Smooth muscle cell of the brain vasculature (primary cell): Measurements from ENCODE around the gene DAPK1.
"Not testable (repeated sequence)": the region's sequence is repeated elsewhere in the genome, so short reads cannot be mapped to it uniquely, and the experiment has no call there.

Experiments used
- DNase-seq: peaks from one replicate; pipeline ENCODE4 v3.0.0-alpha.2; 2012; ENCODE audit warnings: low read depth, low spot score

DAPK1 gene

GRCh38 chr9:87543251-87543650 lies 45.6 kb downstream of the DAPK1 start:
- no peak for DNase-seq

GRCh38 chr9:87545858-87546257 lies 48.2 kb downstream of the DAPK1 start:
- peak; percentile 55 for DNase-seq

DNA sequence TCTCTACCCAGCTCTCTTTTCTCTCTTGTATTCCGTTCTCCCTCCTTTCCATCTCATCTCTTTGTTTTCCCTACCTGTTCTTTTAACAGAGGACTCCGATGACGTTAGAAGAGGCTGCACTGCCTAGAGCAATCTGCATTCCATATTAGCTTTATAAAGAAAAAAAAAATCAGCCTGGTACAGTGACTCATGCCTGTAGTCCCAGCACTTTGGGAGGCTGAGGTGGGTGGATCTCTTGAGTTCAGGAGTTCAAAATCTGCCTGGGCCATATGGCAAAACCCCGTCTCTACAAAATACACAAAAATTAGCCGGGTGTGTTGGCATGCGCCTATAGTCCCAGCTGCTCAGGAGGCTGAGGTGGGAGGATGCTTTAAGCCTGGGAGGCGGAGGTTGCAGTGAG lies 49.0 kb downstream of the DAPK1 start:
- no peak for DNase-seq

DNA sequence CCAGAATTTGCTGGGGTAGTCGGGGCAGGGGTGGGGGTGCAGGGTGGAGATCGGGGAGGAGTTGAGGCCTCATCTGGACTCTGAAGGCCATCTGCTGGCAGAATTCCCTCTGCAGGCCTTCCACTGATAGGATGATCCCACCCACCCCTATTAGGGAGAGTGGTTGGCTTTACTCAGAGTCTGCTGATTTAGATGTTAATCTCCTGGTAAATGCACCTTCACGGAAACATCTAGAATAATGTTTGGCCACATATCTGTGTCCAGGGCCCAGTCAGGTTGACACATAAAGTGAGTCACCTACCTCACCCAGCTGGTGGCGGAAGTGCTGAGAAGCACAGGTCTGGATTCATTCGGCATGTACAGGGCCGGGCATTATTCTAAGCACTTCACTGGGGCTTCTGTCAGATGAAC lies 50.0 kb downstream of the DAPK1 start:
- DNase-seq = no peak

GRCh38 chr9:87548159-87548558 lies 50.5 kb downstream of the DAPK1 start:
- no peak for DNase-seq

DNA sequence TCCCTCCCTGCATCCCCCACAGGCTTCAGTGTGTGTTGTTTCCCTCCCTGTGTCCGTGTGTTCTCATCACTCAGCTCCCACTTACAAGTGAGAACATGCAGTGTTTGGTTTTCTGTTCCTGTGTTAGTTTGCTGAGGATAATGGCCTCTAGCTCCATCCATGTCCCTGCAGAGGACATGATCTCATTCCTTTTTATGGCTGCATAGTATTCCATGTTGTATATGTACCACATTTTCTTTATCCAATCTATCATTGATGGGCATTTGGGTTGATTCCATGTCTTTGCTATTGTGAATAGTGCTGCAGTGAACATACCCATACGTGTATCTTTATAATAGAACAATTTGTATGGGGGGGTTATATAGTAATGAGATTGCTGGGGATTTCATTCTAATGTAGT lies 51.4 kb downstream of the DAPK1 start:
- not testable (repeated sequence) for DNase-seq

DNA sequence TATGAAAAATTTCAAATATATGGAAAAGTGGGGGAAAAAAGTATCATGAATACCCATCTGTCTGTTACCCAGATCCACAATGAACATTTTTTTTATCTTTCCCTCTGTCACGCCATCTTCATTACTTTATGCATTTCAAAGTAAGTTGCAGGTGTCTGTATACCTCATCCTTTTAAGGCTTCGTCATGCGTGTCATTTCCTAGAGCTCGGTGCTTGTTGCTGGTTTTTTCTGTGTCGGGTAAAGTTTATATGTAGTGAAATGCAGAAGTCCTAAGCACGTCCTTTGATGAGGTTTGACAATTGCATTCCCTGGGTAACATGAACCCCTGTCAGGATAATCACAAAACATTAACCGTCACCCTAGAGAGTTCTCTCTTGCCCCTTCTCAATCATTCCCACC lies 52.1 kb downstream of the DAPK1 start:
- DNase-seq = no peak

DNA sequence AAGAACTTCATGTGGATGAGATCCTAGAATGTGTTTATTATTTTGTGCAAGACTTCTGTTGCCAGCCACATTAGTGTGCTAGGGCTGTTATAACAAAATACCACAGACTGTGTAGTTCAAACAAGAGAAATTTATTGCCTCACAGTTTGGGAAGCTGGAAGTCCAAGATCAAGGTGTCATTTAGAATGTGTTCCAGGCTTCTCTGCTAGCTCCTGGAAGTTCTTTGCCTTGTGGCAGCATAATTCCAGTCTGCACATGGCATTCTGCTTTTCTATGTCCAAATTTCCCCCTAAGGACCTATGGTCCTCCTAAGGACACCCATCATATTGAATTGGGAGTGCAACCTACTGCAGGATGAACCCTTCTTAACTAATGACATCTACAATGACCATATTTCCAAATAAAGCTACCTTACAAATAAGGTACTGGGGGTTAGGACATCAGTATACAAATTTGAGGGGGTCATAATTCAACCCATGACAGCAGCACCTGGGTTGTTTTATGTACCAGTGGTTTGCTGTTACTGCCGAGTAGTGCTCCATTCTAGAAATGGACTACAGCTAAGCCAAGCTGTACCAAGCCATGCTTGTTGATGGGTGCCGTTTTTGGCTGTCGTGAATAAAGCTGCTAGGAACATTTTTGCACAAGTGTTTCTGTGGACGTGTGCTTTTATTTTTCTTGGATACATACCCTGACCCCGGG lies 52.7 kb downstream of the DAPK1 start:
- DNase-seq = no peak

- no peak for DNase-seq
Measured at GRCh38 chr9:87551772-87552217, 54.1 kb downstream of the DAPK1 start.

DNA sequence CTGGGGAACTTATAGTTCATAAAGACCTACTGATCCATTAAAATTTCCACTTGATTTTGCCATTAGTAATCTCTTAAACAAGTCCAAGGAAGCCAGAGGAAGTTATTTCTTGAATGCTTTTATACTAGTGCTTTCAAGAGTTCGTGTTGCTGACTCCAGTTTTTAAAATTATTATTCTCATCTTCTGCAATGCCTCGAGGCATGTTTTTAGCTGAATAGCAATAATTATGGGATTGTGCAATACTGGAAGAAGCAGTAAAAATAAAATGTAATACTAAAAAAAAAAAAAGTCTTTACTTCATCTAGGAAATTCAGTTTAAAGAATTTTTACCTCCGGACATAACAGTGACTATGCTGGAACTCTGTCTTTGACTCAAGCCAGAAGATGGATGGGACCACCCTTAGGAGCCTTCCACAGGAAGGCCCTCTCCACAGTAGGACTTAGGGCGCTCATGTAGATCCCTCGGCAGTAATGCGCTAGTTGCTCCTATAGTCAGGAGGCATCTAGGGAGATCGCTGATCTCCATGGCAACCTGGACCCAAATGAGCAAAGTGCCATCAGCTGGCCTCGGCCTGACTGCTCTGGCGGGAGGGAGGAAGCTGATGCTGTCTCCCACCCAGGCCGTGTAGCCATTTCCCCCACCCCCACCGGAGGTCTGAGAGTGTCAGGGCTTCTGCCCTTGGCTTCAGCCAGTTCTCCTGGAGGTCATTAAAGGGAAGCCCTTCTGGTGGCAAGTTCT lies 56.7 kb downstream of the DAPK1 start:
- no peak for DNase-seq

GRCh38 chr9:87554976-87555375 lies 57.3 kb downstream of the DAPK1 start:
- no peak for DNase-seq

- no peak for DNase-seq
Measured at GRCh38 chr9:87556039-87556438, 58.4 kb downstream of the DAPK1 start.

- no peak for DNase-seq
Measured at GRCh38 chr9:87556821-87557220, 59.2 kb downstream of the DAPK1 start.

GRCh38 chr9:87557996-87558395 lies 60.3 kb downstream of the DAPK1 start:
- DNase-seq = no peak

DNA sequence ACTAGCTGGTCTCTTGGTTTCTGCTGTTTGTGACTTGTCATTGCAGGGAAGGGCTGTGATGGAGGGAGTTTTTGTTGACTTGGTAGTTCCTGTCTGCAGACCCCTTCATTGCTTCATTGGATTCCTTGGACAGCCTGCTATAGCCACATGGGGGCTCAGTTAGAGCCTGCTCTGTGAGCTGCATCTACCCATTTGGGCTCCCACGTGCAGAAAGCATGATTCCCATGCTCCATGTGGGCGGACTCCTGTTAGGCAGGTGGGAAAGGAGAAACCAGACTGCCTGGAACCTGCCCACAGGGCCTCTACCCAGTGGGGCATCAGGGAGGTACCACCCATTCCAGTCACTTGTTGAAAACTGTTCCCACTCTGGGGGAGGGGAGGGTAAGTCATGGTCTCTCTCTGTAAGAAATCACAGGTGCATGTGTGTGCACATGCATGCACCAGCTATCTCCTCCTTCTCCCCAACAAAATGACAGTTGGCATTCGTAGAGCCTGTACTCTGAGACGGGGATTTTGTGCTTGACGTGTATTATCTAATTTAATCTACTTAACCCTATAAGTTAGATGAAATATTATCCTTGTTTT lies 61.0 kb downstream of the DAPK1 start:
- DNase-seq = no peak

GRCh38 chr9:87562062-87562461 lies 64.4 kb downstream of the DAPK1 start:
- no peak for DNase-seq

DNA sequence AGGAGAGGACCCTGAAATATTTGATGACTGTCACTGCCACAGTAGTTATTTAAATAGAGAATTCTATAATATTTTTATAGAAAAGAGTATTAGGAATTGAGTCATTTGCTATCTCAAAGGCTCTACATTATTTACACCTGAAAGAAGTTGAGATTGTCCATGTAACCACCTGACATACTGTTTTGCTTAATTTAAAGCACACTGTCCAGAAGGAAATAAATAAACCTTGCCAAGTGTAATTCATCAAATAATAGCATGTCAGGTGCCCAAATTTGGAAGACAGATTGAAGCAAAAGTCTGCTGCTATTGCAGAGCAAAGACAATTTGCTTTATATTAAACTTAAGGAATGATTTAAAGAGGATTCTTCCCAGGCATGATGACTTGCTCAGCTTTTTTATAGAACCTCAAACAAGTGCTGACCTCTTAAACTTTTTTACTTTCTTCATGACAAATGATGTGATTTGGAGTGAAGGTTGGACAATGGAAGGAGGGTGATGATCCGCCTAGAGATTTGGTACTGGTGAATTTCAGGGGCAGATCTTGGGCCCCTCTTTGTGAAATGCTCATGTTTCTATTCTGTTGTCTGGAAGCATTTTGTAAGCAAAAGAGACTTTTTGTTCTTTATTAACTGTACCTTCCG lies 65.0 kb downstream of the DAPK1 start:
- no peak for DNase-seq

- DNase-seq = no peak
Measured at GRCh38 chr9:87564111-87564510, 66.4 kb downstream of the DAPK1 start.

- no peak for DNase-seq
Measured at GRCh38 chr9:87564791-87565241, 67.1 kb downstream of the DAPK1 start.

DNA sequence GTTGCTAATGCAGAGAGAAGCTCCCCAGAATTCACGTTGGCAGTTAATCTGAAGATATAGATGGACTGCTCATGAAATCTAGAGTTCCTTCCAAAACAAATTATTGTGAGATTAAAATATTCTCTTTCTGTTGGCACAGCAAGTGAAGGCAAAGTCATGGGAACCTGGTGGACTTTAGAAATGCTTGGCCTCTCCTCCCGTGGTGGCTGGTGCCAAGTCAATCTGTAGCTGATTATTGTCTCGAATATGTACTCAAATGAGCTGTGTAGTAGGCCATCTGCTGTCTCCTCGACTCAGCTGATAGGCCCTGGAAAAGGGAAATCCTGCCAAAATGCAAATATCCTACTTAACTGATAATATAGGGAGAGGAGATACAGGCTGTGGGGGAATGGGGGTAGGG lies 69.3 kb downstream of the DAPK1 start:
- DNase-seq = no peak

GRCh38 chr9:87567571-87567970 lies 69.9 kb downstream of the DAPK1 start:
- DNase-seq = no peak

GRCh38 chr9:87567983-87568382 lies 70.3 kb downstream of the DAPK1 start:
- DNase-seq = no peak
